LNCAP (cell line): Measurements from ENCODE around the gene BCAP29.

Experiments
- CTCF ChIP-seq: fragments of 450-650 bp; IDR thresholded peaks from 2 replicates; pipeline ENCODE4 v1.5.1; 2017; ENCODE audit warnings: mild to moderate bottlenecking

Gene BCAP29

GRCh38 chr7:107631588-107632491 is 51.8 kb downstream of the BCAP29 start:
- TF ChIP-seq CTCF, result no peak

GRCh38 chr7:107632492-107632865 is 52.4 kb downstream of the BCAP29 start:
- no peak for TF ChIP-seq CTCF

DNA sequence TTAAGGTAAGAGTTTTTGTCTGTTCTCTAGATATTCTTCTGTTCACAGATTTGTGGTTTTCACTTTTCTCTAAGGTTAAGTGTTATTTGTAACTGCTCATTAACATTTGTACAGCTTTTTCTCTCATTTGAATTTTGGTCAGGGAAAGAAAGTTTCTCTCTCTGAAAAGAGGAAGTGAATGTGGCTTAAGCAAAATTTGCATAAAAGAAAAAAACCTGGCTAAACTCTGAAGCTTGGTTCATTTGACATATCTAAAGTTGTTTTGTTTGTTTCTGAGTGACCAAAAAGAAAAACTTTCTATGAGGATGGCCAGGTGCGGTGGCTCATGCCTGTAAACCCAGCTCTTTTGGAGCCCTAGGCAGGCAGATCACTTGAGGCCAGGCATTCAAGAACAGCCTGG is 58.5 kb downstream of the BCAP29 start:
- no peak for TF ChIP-seq CTCF

DNA sequence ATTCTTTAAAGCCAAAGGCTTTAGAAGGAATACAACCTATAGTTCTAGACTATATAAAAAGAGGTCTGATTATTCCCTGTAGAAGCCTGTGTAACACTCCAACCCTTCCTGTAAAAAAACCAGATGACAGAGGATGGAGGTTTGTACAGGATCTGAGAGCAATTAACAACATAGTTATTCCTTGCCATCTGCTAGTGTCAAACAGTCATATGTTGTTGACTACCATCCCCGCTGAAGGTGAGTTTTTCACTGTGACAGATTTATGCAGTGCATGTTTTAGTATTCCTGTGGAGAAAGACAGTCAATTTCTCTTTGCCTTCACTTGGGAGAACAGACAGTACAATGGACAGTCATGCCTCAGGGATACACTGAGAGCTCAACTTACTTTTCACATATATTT is 61.6 kb downstream of the BCAP29 start:
- no peak for TF ChIP-seq CTCF

- no peak for TF ChIP-seq CTCF
Observed at GRCh38 chr7:107642501-107642900, 62.5 kb downstream of the BCAP29 start.

DNA sequence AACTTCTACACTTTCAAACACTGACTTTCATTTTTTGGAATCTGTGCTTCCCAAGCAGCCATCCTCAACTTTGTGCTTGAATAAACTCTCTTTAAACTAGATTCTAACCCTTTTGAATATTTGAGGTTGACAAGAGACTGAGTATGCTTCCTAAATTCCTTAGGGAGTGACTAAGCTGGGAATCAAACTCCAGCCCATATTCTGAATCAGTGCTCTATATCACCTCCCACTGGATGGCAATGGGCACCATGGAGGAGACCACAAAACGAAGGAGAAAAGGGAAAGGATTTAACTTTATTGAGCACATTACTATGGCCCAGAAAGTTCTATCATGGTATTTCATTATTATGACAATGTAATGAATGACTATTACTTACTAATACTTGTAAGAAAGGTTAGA is 63.4 kb downstream of the BCAP29 start:
- TF ChIP-seq CTCF, result no peak

GRCh38 chr7:107643938-107644308 is 63.9 kb downstream of the BCAP29 start:
- no peak for TF ChIP-seq CTCF
